Measurements from ENCODE around the gene SLC2A6. TPM values are rescaled to one million over a fixed set of nuclear protein-coding genes. Genes with fewer than 3 reads are reported as not detected.

SLC2A6 gene
- total RNA-seq, 4 donors from 2014 or later, result 0.29 to 3.7 (median 0.49) TPM

DNA sequence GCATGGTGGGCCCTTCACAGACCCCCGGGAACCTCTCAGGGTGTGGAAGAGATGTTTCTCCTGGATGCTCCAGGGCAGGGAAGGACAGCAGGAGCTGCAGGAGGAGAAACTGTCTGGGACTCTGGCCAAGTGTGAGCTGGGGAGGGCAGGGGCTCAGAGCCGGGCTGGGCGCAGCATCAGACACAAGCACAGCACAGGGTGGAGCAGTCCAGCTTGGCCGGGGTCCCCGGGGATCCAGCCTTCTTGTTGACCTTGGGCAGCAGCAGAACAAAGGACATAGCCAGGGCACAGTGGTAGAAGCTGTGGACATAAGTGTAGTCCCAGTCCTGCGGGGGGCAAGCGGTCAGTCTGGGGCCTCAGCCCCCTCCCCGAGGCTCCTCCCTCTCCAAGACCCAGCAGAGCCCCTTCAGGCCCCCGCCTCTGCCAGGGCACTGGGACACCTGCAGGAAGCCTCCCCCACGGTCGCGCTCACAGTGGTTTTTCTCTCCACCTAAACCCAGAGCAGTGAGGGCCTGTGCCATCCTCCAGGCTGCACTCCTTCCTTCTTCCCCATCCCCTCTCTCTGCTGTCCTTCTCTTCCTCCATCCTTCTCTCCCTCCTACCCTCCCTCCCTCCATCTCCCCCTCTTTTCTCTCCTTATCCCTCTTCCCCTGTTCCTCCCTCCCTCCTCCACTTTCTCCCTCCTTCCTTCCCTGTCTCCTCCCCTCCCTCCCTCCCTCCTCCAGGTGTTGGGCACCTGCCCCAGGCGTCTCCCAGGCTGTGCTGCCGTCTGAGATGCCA is 35.8 kb upstream of the SLC2A6 start:
- H3K36me3 ChIP-seq, result no peaks in the 10 kb centered on the region
- H3K4me3 ChIP-seq, result no peak overlapping the region
- H3K4me1 ChIP-seq, result peaks cover 20% of the 10 kb centered on the region
- H3K27ac ChIP-seq, result no peak overlapping the region
- DNase-seq (ENCODE audit: low spot score in 2 of 2), result no peak
- TF ChIP-seq POLR2A (IDR thresholded peaks at IDR 0.05), result no peak
- TF ChIP-seq, protein P1, sequence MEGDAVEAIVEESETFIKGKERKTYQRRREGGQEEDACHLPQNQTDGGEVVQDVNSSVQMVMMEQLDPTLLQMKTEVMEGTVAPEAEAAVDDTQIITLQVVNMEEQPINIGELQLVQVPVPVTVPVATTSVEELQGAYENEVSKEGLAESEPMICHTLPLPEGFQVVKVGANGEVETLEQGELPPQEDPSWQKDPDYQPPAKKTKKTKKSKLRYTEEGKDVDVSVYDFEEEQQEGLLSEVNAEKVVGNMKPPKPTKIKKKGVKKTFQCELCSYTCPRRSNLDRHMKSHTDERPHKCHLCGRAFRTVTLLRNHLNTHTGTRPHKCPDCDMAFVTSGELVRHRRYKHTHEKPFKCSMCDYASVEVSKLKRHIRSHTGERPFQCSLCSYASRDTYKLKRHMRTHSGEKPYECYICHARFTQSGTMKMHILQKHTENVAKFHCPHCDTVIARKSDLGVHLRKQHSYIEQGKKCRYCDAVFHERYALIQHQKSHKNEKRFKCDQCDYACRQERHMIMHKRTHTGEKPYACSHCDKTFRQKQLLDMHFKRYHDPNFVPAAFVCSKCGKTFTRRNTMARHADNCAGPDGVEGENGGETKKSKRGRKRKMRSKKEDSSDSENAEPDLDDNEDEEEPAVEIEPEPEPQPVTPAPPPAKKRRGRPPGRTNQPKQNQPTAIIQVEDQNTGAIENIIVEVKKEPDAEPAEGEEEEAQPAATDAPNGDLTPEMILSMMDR (IDR thresholded peaks at IDR 0.05), result no peak
- no peak for TF ChIP-seq POLR2AphosphoS5 (IDR thresholded peaks at IDR 0.05)
- no peak for TF ChIP-seq EP300 (IDR thresholded peaks at IDR 0.05)
- WGBS, result 55% methylated on average over 12 of the region's 14 CpGs
- no peaks in the 10 kb centered on the region for H3K27me3 ChIP-seq
- H3K9me3 ChIP-seq, result no peaks in the 10 kb centered on the region

DNA sequence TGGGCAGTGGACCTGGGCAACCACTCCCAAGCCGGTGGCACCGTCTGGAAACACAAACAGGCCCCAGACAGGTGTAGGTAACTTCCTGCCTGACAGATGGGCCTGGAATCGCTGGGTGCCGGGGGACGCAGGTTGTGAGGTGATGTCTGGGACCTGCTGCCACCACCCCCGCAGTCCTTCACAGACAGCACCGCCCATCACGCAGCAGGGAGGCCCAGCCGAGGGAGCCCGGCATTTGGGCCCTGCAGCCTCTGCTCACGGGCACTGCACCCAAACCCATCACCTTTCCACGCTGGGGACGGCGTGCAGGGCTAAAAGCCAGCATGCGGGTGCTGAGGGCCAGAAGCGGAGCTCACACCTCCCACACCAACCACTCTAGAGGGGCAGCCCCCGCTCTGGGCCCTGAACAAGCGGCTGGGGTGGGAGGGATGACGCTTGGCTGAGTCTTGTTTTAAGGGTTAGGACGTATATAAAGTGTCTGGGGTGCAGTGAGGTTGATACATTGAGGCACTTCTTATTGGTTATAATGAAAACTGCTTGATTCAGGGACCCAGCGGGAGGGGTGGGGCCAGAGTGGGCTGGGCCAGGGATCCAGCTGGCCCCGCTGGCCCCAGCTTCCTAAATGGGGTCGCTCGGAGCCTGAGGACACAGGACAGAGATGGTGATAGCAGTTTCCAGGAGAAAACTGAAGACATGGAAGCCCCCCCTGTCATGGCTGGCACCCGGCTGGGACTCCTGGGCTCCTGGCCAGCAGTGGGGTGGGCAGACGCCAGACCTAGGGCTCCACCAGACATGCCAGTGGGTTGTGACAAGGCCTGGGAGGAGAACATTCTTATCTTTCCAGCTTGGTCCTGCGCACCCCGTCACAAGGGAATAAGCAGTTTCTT is 34.6 kb upstream of the SLC2A6 start:
- DNase-seq (ENCODE audit: low spot score in 2 of 2), result no peak
- Histone ChIP-seq H3K9me3 (no peaks in the 10 kb centered on the region), H3K4me1 (peaks cover 28% of the 10 kb centered on the region), H3K4me3 (no peak overlapping the region), H3K27ac (no peak overlapping the region), H3K27me3 (peaks cover 3% of the 10 kb centered on the region), H3K36me3 (no peaks in the 10 kb centered on the region)
- WGBS, result 67% methylated on average over 15 of the region's 28 CpGs
- TF ChIP-seq POLR2AphosphoS5 (IDR thresholded peaks at IDR 0.05) (no peak), POLR2A (IDR thresholded peaks at IDR 0.05) (no peak), EP300 (IDR thresholded peaks at IDR 0.05) (no peak)
- TF ChIP-seq, protein P1 (IDR thresholded peaks at IDR 0.05), result no peak

DNA sequence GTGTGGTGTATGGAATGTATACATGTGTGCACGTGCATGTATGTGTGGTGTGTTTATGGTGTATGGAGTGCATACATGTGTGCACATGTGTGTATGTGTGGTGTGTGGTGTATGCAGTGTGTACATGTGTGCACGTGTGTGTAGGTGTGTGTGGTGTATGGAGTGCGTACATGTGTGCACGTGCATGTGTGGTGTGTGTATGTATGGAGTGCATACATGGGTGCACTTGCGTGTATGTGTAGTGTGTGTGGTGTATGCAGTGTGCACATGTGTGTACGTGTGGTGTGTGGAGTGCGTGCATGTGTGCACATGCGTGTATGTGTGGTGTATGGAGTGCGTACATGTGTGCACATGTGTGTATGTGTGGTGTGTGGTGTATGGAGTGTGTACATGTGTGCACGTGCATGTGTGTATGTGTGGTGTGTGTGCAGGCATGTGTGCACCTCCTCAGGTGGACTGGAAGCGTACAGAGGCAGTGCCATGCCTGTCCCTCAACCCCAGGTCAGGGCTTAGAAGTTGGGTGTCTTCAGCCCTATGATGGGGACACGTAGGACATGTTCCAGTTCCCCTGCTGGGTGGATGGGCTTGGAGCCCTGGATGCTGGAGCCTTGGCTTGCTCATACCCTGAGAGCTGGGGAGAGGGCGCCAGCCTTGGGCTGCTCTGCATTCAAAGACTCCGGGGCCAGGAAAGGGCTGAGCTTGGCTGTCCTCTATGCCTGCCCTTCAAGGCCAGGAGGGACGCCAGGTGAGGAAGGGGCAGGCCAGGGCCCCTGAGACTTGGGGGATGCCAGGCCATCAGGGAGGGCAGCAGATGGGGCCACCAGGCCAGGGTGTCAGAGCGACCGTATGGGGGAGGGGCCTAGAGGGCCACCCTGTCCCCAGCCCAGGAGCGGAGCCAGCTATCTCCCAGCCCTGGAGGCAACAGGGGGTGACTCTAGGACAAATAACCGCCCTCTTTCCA is 33.6 kb upstream of the SLC2A6 start:
- Histone ChIP-seq H3K27ac (no peak overlapping the region), H3K9me3 (no peaks in the 10 kb centered on the region), H3K4me1 (peaks cover 28% of the 10 kb centered on the region), H3K36me3 (no peaks in the 10 kb centered on the region), H3K4me3 (no peak overlapping the region), H3K27me3 (peaks cover 6% of the 10 kb centered on the region)
- TF ChIP-seq, protein P1 (IDR thresholded peaks at IDR 0.05), result no peak
- TF ChIP-seq EP300 (IDR thresholded peaks at IDR 0.05), result no peak
- TF ChIP-seq POLR2A (IDR thresholded peaks at IDR 0.05), result no peak
- no peak for TF ChIP-seq POLR2AphosphoS5 (IDR thresholded peaks at IDR 0.05)
- no peak for DNase-seq (ENCODE audit: low spot score in 2 of 2)
- WGBS, result 83% methylated on average over 18 of the region's 19 CpGs

DNA sequence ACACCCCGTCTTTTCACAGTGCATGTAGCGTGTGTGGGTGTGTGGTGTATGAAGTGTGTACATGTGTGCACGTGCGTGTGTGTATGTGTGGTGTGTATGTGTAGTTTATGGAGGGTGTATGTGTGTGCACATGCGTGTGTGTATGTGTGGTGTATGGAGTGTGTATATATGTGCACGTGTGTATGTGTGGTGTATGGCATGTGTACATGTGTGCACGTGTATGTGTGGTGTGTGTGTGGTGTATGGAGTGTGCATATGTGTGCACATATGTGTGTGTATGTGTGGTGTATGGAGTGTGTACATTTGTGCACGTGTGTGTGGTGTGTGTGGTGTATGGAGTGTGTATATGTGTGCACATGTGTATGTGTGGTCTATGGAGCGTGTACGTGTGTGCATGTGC is 32.7 kb upstream of the SLC2A6 start:
- no peak overlapping the region for H3K4me3 ChIP-seq
- no peak overlapping the region for H3K27ac ChIP-seq
- H3K9me3 ChIP-seq, result no peaks in the 10 kb centered on the region
- H3K36me3 ChIP-seq, result no peaks in the 10 kb centered on the region
- WGBS, result 79% methylated on average over 10 of the region's 10 CpGs
- TF ChIP-seq, protein P1 (IDR thresholded peaks at IDR 0.05), result no peak
- TF ChIP-seq POLR2A (IDR thresholded peaks at IDR 0.05), result no peak
- no peak for TF ChIP-seq POLR2AphosphoS5 (IDR thresholded peaks at IDR 0.05)
- TF ChIP-seq EP300 (IDR thresholded peaks at IDR 0.05), result no peak
- peaks cover 33% of the 10 kb centered on the region for H3K4me1 ChIP-seq
- no peak for DNase-seq (ENCODE audit: low spot score in 2 of 2)
- peaks cover 6% of the 10 kb centered on the region for H3K27me3 ChIP-seq
